Activated naive CD8-positive, alpha-beta T cell treated with anti-CD3 and anti-CD28 coated beads, Interleukin-2, amount 50 U/mL, for 24 hours (primary cell): ENCODE results near the gene EEF1A2.

Source experiments
- ATAC-seq: fragments of 150-1000 bp; cut with Tn5 transposase; one replicate; pipeline ENCODE4 v1.10.0; 2021
- DNase-seq: peaks from one replicate; pipeline ENCODE4 v3.0.0; 2021
- H3K27ac Mint-ChIP-seq: one replicate; pipeline ENCODE4 v1.8.0; 2021; ENCODE audit warnings: mild to moderate bottlenecking, mixed read lengths
- H3K27me3 Mint-ChIP-seq: one replicate; pipeline ENCODE4 v1.8.0; 2021; ENCODE audit warnings: mixed read lengths
- H3K36me3 Mint-ChIP-seq: one replicate; pipeline ENCODE4 v1.8.0; 2021; ENCODE audit warnings: low read depth, mixed read lengths
- H3K4me1 Mint-ChIP-seq: one replicate; pipeline ENCODE4 v1.8.0; 2021; ENCODE audit warnings: mixed read lengths
- H3K4me3 Mint-ChIP-seq: one replicate; pipeline ENCODE4 v1.8.0; 2021; ENCODE audit warnings: mild to moderate bottlenecking, moderate library complexity, mixed read lengths
- H3K9me3 Mint-ChIP-seq: one replicate; pipeline ENCODE4 v1.8.0; 2021; ENCODE audit warnings: mixed read lengths

The EEF1A2 gene

GRCh38 chr20:63531686-63532448, 33.0 kb upstream of the EEF1A2 start:
- no peak for ATAC-seq
- H3K36me3 Mint-ChIP-seq: no peaks in the 10 kb centered on the region
- DNase-seq: no peak
- H3K4me1 Mint-ChIP-seq: peaks cover 4% of the 10 kb centered on the region
- no peak overlapping the region for H3K27ac Mint-ChIP-seq
- H3K4me3 Mint-ChIP-seq: no peak overlapping the region
- H3K9me3 Mint-ChIP-seq: no peaks in the 10 kb centered on the region
- no peaks in the 10 kb centered on the region for H3K27me3 Mint-ChIP-seq

DNA sequence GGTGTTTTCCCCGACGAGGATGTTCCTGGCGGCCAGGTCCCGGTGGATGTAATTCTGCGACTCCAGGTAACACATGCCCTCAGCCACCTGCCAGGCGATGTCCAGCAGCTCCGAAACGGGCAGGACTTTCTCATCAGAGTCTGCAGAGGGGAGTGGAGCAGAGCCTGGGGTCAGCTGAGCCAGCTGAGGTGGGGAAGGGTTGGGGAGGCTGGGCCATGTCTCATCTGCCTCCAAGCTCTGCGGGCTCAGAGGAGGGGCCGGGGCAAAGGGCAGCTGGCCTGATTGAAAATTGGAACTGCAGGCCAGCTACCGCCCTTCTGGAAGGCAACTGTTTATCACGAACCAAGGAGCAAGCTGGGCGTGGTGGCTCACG, 31.9 kb upstream of the EEF1A2 start:
- no peak for DNase-seq
- Mint-ChIP-seq H3K9me3 (no peaks in the 10 kb centered on the region), H3K27me3 (no peaks in the 10 kb centered on the region), H3K36me3 (no peaks in the 10 kb centered on the region), H3K27ac (no peak overlapping the region), H3K4me1 (peaks cover 3% of the 10 kb centered on the region), H3K4me3 (no peak overlapping the region)
- no peak for ATAC-seq

GRCh38 chr20:63529861-63530787, 31.2 kb upstream of the EEF1A2 start:
- Mint-ChIP-seq H3K4me1 (peaks cover 3% of the 10 kb centered on the region), H3K36me3 (no peaks in the 10 kb centered on the region), H3K4me3 (no peak overlapping the region), H3K27ac (no peak overlapping the region), H3K27me3 (no peaks in the 10 kb centered on the region), H3K9me3 (no peaks in the 10 kb centered on the region)
- no peak for ATAC-seq
- DNase-seq: no peak

- H3K9me3 Mint-ChIP-seq: no peaks in the 10 kb centered on the region
- H3K27me3 Mint-ChIP-seq: no peaks in the 10 kb centered on the region
- peaks cover 2% of the 10 kb centered on the region for H3K36me3 Mint-ChIP-seq
- peaks cover 3% of the 10 kb centered on the region for H3K4me1 Mint-ChIP-seq
- no peak for DNase-seq
- H3K27ac Mint-ChIP-seq: no peak overlapping the region
- H3K4me3 Mint-ChIP-seq: no peak overlapping the region
- ATAC-seq: no peak
These were observed 30.4 kb upstream of the EEF1A2 start for GRCh38 chr20:63529180-63529860.

DNA sequence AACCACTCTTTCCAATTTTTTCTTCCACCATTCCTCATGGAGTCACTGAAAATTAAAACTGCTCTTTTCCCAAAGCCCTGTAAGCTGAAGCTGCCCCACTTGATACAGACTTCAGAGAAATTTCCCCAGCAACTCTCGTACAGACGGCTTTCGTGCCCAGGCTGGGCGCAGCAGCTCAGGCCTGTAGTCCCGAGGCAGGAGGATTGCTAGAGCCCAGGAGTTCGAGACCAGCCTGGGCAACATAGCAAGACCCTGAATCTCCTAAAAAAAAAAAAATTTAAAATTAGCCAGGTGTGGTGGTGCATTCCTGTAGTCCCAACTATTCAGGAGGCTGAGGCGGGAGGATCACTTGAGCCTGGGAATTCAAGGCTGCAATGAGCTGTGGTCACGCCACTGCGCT, 28.3 kb upstream of the EEF1A2 start:
- peaks cover 7% of the 10 kb centered on the region for H3K4me1 Mint-ChIP-seq
- no peak overlapping the region for H3K27ac Mint-ChIP-seq
- no peak for ATAC-seq
- no peak for DNase-seq
- no peaks in the 10 kb centered on the region for H3K27me3 Mint-ChIP-seq
- H3K9me3 Mint-ChIP-seq: no peaks in the 10 kb centered on the region
- H3K4me3 Mint-ChIP-seq: no peak overlapping the region
- H3K36me3 Mint-ChIP-seq: peaks cover 19% of the 10 kb centered on the region

- peaks cover 20% of the 10 kb centered on the region for H3K36me3 Mint-ChIP-seq
- H3K4me1 Mint-ChIP-seq: peaks cover 9% of the 10 kb centered on the region
- H3K4me3 Mint-ChIP-seq: no peak overlapping the region
- ATAC-seq (no peak), DNase-seq (no peak)
- no peaks in the 10 kb centered on the region for H3K9me3 Mint-ChIP-seq
- H3K27ac Mint-ChIP-seq: no peak overlapping the region
- no peaks in the 10 kb centered on the region for H3K27me3 Mint-ChIP-seq
These were observed 27.1 kb upstream of the EEF1A2 start for GRCh38 chr20:63525971-63526370.

DNA sequence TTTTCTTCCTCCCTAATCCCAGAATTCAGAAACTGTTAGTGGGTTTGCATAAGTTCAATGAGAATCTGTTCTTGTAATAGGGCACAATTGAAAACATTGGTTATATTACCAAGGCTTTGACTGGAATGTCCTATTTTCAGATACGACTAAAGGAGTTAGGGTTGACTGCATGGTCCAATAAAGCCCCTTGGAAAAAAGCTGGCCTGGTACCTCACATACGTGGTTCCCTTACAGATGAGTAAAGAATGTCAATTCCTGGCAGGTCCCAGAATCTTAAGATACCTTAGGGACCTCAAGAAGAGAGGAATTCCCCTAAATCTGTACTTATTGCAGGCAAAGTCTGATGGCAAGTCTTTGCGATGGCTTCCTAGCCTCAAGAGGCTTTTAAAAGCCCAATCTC, 26.3 kb upstream of the EEF1A2 start:
- no peaks in the 10 kb centered on the region for H3K9me3 Mint-ChIP-seq
- ATAC-seq (no peak), DNase-seq (no peak)
- H3K36me3 Mint-ChIP-seq: peaks cover 20% of the 10 kb centered on the region
- no peaks in the 10 kb centered on the region for H3K27me3 Mint-ChIP-seq
- H3K4me3 Mint-ChIP-seq: no peak overlapping the region
- no peak overlapping the region for H3K27ac Mint-ChIP-seq
- H3K4me1 Mint-ChIP-seq: peaks cover 9% of the 10 kb centered on the region

GRCh38 chr20:63522981-63523611, 24.2 kb upstream of the EEF1A2 start:
- H3K4me1 Mint-ChIP-seq: peaks cover 9% of the 10 kb centered on the region
- no peak overlapping the region for H3K27ac Mint-ChIP-seq
- H3K9me3 Mint-ChIP-seq: no peaks in the 10 kb centered on the region
- no peaks in the 10 kb centered on the region for H3K27me3 Mint-ChIP-seq
- DNase-seq (no peak), ATAC-seq (no peak)
- no peak overlapping the region for H3K4me3 Mint-ChIP-seq
- peaks cover 20% of the 10 kb centered on the region for H3K36me3 Mint-ChIP-seq

GRCh38 chr20:63522091-63522868, 23.4 kb upstream of the EEF1A2 start:
- no peak overlapping the region for H3K27ac Mint-ChIP-seq
- H3K4me3 Mint-ChIP-seq: peak overlapping the region; percentile 51
- DNase-seq (no peak), ATAC-seq (no peak)
- H3K27me3 Mint-ChIP-seq: no peaks in the 10 kb centered on the region
- H3K36me3 Mint-ChIP-seq: peaks cover 20% of the 10 kb centered on the region
- H3K4me1 Mint-ChIP-seq: peaks cover 6% of the 10 kb centered on the region
- H3K9me3 Mint-ChIP-seq: no peaks in the 10 kb centered on the region

GRCh38 chr20:63521602-63522001, 22.7 kb upstream of the EEF1A2 start:
- no peak for DNase-seq
- H3K4me3 Mint-ChIP-seq: peak overlapping the region; percentile 81
- H3K4me1 Mint-ChIP-seq: peaks cover 6% of the 10 kb centered on the region
- no peak for ATAC-seq
- H3K27ac Mint-ChIP-seq: no peak overlapping the region
- no peaks in the 10 kb centered on the region for H3K27me3 Mint-ChIP-seq
- peaks cover 20% of the 10 kb centered on the region for H3K36me3 Mint-ChIP-seq
- no peaks in the 10 kb centered on the region for H3K9me3 Mint-ChIP-seq

GRCh38 chr20:63520934-63521601, 22.2 kb upstream of the EEF1A2 start:
- Mint-ChIP-seq H3K4me3 (peak overlapping the region; percentile 81), H3K36me3 (peaks cover 20% of the 10 kb centered on the region), H3K27ac (no peak overlapping the region), H3K9me3 (no peaks in the 10 kb centered on the region), H3K4me1 (peaks cover 6% of the 10 kb centered on the region), H3K27me3 (no peaks in the 10 kb centered on the region)
- ATAC-seq (peak; percentile 51), DNase-seq (peak; percentile 78)

DNA sequence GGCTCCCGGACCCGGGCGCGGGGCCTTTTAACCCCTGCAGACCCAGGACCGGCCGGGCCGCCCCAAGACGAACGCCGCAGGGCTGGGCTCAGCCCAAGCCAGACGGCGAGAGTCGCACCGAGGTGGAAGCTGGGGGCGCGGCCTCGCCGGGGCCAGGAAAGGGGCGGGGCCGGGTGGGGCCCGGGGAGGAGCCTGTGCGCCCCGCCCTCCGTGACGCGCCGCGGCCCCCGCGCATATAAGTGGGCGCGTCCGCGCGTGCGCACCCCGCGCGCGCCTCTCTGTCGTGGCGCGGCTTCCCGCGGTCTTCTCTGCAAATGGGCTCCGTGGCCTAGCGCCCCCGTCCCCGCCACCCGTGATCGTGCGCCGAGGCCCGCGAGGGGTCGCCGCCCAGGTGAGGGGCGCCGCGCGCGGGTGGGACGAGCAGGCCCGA, 21.6 kb upstream of the EEF1A2 start, which contains the start of gene PPDPF:
Gene PPDPF (plus strand): TSS at position 262 of the 430 bp plus-strand sequence. CDS start 544 bp downstream, outside the sequence.
- peak; percentile 79 for ATAC-seq
- Mint-ChIP-seq H3K9me3 (no peaks in the 10 kb centered on the region), H3K4me3 (peak within 1 kb of the TSS; percentile 81), H3K36me3 (peaks cover 20% of the 10 kb centered on the region), H3K27me3 (peaks cover 3% of the 10 kb centered on the region), H3K27ac (peak within 1 kb of the TSS; percentile 49), H3K4me1 (peaks cover 6% of the 10 kb centered on the region)
- DNase-seq: peak; percentile 87
